Thyroid gland (tissue), 4 donors: ENCODE measurements around the gene PPP1R13B.

ENCODE experiments used
- POLR2A ChIP-seq, 2 donors: fragments of 450-650 bp; IDR thresholded peaks; one replicate each; pipeline ENCODE4 v1.6.1; 2017; ENCODE audit warnings: antibody characterized with exemption in 2 of 2, mild to moderate bottlenecking in 2 of 2, moderate library complexity in 1 of 2
- TF ChIP-seq, protein P1 (sequence below), 6 experiments: fragments of 200-600 bp in 3 of 6; fragments of 450-650 bp in 3 of 6; sonication (generic) in 3 of 6; IDR thresholded peaks; one replicate each; pipeline ENCODE4 v1.5.1; 2016 to 2019; ENCODE audit warnings: antibody characterized with exemption in 6 of 6, mild to moderate bottlenecking in 2 of 6, inconsistent platforms in 1 of 6, moderate library complexity in 1 of 6

GRCh38 chr14:103782376-103782775 lies 65.0 kb downstream of the PPP1R13B start:
- TF ChIP-seq, protein P1, sequence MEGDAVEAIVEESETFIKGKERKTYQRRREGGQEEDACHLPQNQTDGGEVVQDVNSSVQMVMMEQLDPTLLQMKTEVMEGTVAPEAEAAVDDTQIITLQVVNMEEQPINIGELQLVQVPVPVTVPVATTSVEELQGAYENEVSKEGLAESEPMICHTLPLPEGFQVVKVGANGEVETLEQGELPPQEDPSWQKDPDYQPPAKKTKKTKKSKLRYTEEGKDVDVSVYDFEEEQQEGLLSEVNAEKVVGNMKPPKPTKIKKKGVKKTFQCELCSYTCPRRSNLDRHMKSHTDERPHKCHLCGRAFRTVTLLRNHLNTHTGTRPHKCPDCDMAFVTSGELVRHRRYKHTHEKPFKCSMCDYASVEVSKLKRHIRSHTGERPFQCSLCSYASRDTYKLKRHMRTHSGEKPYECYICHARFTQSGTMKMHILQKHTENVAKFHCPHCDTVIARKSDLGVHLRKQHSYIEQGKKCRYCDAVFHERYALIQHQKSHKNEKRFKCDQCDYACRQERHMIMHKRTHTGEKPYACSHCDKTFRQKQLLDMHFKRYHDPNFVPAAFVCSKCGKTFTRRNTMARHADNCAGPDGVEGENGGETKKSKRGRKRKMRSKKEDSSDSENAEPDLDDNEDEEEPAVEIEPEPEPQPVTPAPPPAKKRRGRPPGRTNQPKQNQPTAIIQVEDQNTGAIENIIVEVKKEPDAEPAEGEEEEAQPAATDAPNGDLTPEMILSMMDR (IDR thresholded peaks at IDR 0.05) = no peak
- TF ChIP-seq POLR2A (IDR thresholded peaks at IDR 0.05) = no peak
